ENCODE data around the gene TNS4. TPM values are rescaled to one million over a fixed set of nuclear protein-coding genes. Genes with fewer than 3 reads are reported as not detected.

The TNS4 gene
- total and polyA plus RNA-seq, 2 donors (not counting 1 experiment from before 2014, with no cell fraction given) = not detected

- peaks cover 0 to 12% (median 0%) of the 10 kb centered on the region in 3 donors for H3K9me3 ChIP-seq (ENCODE audit: control extremely low read depth in 1 of 3, control insufficient read depth in 2 of 3, insufficient read depth in 1 of 3, low read length in 2 of 3)
- no peaks in the 10 kb centered on the region for H3K36me3 ChIP-seq (replicated peaks in 1 of 2; ENCODE audit: control extremely low read depth in 1 of 2, control insufficient read depth in 1 of 2, extremely low read depth in 1 of 2, insufficient read depth in 2 of 2, low read length in 1 of 2)
- POLR2A ChIA-PET = interaction anchor here (0.8 kb wide), 1 partner anchor 185 kb away, joined by 8 read pairs; no protein-coding TSS in a partner anchor
- TF ChIP-seq EZH2 (IDR thresholded peaks at IDR 0.05; ENCODE audit: borderline replicate concordance, insufficient read depth, low read depth, low read length, poor library complexity, severe bottlenecking) = no peak
- no peak for TF ChIP-seq CTCF (IDR thresholded peaks at IDR 0.05)
- H3K4me1 ChIP-seq (ENCODE audit: control insufficient read depth in 2 of 2, insufficient read depth in 2 of 2, low read length in 2 of 2) = peaks cover 7 to 8% of the 10 kb centered on the region in 2 donors
- H3K4me3 ChIP-seq (ENCODE audit: control extremely low read depth in 1 of 5, extremely low read depth in 1 of 5, insufficient read depth in 1 of 5, low read depth in 2 of 5, low read length in 4 of 5) = no peak overlapping the region
- Mint-ChIP-seq H3K4me1 (peaks cover 5% of the 10 kb centered on the region), H3K27ac (no peak overlapping the region), H3K9me3 (ENCODE audit: insufficient read depth) (no peaks in the 10 kb centered on the region), H3K27me3 (peaks cover 27% of the 10 kb centered on the region), H3K4me3 (no peak overlapping the region)
- H3K9ac ChIP-seq (ENCODE audit: low read length) = no peak overlapping the region
- H3K4me2 ChIP-seq (replicated peaks; ENCODE audit: low read depth, low read length, poor library complexity, severe bottlenecking) = no peak overlapping the region
- CTCF ChIA-PET = no interaction called here
- no peak overlapping the region for H2AFZ ChIP-seq (ENCODE audit: insufficient read depth, low read depth, low read length, poor library complexity, severe bottlenecking)
- WGBS (ENCODE audit: insufficient coverage) = 93% methylated on average over 6 of the region's 10 CpGs
- H4K20me1 ChIP-seq (ENCODE audit: control insufficient read depth, insufficient read depth, low read length, poor library complexity, severe bottlenecking) = no peaks in the 10 kb centered on the region
- H3K27ac ChIP-seq (ENCODE audit: low read length in 2 of 2) = no peak overlapping the region
- intact Hi-C loops (cut with micrococcal nuclease) = no loop called here
- no peak for ATAC-seq (ENCODE audit: low read depth)
- H3K79me2 ChIP-seq (ENCODE audit: control insufficient read depth, insufficient read depth, low read length) = no peaks in the 10 kb centered on the region
- H3K27me3 ChIP-seq (replicated peaks in 1 of 4; ENCODE audit: control extremely low read depth in 1 of 4, control insufficient read depth in 3 of 4, insufficient read depth in 4 of 4, low read length in 3 of 4) = peaks cover 0 to 23% (median 10%) of the 10 kb centered on the region in 4 experiments
- no peak for DNase-seq
These were observed 714 bp downstream of the TNS4 start for GRCh38 chr17:40500709-40501108.

- CTCF ChIA-PET = no interaction called here
- WGBS (ENCODE audit: insufficient coverage) = 90% methylated on average over 2 of the region's 11 CpGs
- intact Hi-C loops (cut with micrococcal nuclease) = no loop called here
These were observed 1.2 kb downstream of the TNS4 start for GRCh38 chr17:40500190-40500589.

More at GRCh38 chr17:40500190-40500589, 1.2 kb downstream of the TNS4 start:
- Histone ChIP-seq H3K27ac (ENCODE audit: low read length in 2 of 2) (no peak overlapping the region), H3K9ac (ENCODE audit: low read length) (no peak overlapping the region), H3K4me3 (ENCODE audit: control extremely low read depth in 1 of 5, extremely low read depth in 1 of 5, insufficient read depth in 1 of 5, low read depth in 2 of 5, low read length in 4 of 5) (no peak overlapping the region), H3K27me3 (replicated peaks in 1 of 4; ENCODE audit: control extremely low read depth in 1 of 4, control insufficient read depth in 3 of 4, insufficient read depth in 4 of 4, low read length in 3 of 4) (peaks cover 0 to 23% (median 10%) of the 10 kb centered on the region in 4 experiments), H4K20me1 (ENCODE audit: control insufficient read depth, insufficient read depth, low read length, poor library complexity, severe bottlenecking) (no peaks in the 10 kb centered on the region), H3K9me3 (ENCODE audit: control extremely low read depth in 1 of 3, control insufficient read depth in 2 of 3, insufficient read depth in 1 of 3, low read length in 2 of 3) (peaks cover 0 to 12% (median 0%) of the 10 kb centered on the region in 3 donors), H3K4me2 (replicated peaks; ENCODE audit: low read depth, low read length, poor library complexity, severe bottlenecking) (no peak overlapping the region), H2AFZ (ENCODE audit: insufficient read depth, low read depth, low read length, poor library complexity, severe bottlenecking) (no peak overlapping the region), H3K79me2 (ENCODE audit: control insufficient read depth, insufficient read depth, low read length) (no peaks in the 10 kb centered on the region), H3K36me3 (replicated peaks in 1 of 2; ENCODE audit: control extremely low read depth in 1 of 2, control insufficient read depth in 1 of 2, extremely low read depth in 1 of 2, insufficient read depth in 2 of 2, low read length in 1 of 2) (no peaks in the 10 kb centered on the region), H3K4me1 (ENCODE audit: control insufficient read depth in 2 of 2, insufficient read depth in 2 of 2, low read length in 2 of 2) (peaks cover 7 to 8% of the 10 kb centered on the region in 2 donors)
- TF ChIP-seq EZH2 (IDR thresholded peaks at IDR 0.05; ENCODE audit: borderline replicate concordance, insufficient read depth, low read depth, low read length, poor library complexity, severe bottlenecking) = no peak
- no peak for TF ChIP-seq CTCF (IDR thresholded peaks at IDR 0.05)
- H3K27ac Mint-ChIP-seq = no peak overlapping the region
- H3K4me1 Mint-ChIP-seq = peaks cover 5% of the 10 kb centered on the region
- H3K9me3 Mint-ChIP-seq (ENCODE audit: insufficient read depth) = no peaks in the 10 kb centered on the region
- ATAC-seq (ENCODE audit: low read depth) (no peak), DNase-seq (no peak)
- H3K27me3 Mint-ChIP-seq = peaks cover 27% of the 10 kb centered on the region
- POLR2A ChIA-PET = no interaction called here
- H3K4me3 Mint-ChIP-seq = no peak overlapping the region

All from B cell (primary cell).